RWPE2 (cell line): Measurements from ENCODE around the gene LIPC.

Source experiments
- ATAC-seq: fragments of 200-7000 bp; cut with Tn5 transposase; 3 replicates; pipeline ENCODE4 v1.9.1; 2021; ENCODE audit warnings: low read depth
- DNase-seq: peaks from one replicate; pipeline ENCODE4 v3.0.0-alpha.2; 2020; ENCODE audit warnings: low spot score
- H3K27ac ChIP-seq: fragments of 450-650 bp; 2 replicates; pipeline ENCODE4 v1.5.1; 2017; ENCODE audit warnings: mild to moderate bottlenecking; ENCODE audit not compliant: poor library complexity, severe bottlenecking
- H3K27me3 ChIP-seq: fragments of 250-450 bp; sonication (Bioruptor Pico); 2 replicates; pipeline ENCODE4 v1.5.1; 2021; ENCODE audit warnings: mild to moderate bottlenecking, moderate library complexity; ENCODE audit not compliant: insufficient read depth, poor library complexity, severe bottlenecking
- H3K36me3 ChIP-seq: fragments of 250-450 bp; sonication (Bioruptor Pico); 2 replicates; pipeline ENCODE4 v1.5.1; 2020; ENCODE audit warnings: low read depth, mild to moderate bottlenecking, moderate library complexity
- H3K4me1 ChIP-seq: fragments of 250-450 bp; sonication (Bioruptor Pico); 2 replicates; pipeline ENCODE4 v1.5.1; 2021; ENCODE audit warnings: mild to moderate bottlenecking, moderate library complexity; ENCODE audit not compliant: insufficient read depth, poor library complexity, severe bottlenecking
- H3K4me3 ChIP-seq: fragments of 250-450 bp; sonication (Bioruptor Pico); 2 replicates; pipeline ENCODE4 v1.5.1; 2021; ENCODE audit warnings: mild to moderate bottlenecking, moderate library complexity; ENCODE audit not compliant: severe bottlenecking
- H3K9me3 ChIP-seq: fragments of 250-450 bp; sonication (Bioruptor Pico); 2 replicates; pipeline ENCODE4 v1.5.1; 2021; ENCODE audit warnings: mild to moderate bottlenecking, moderate library complexity; ENCODE audit not compliant: severe bottlenecking
- CTCF ChIP-seq: fragments of 450-650 bp; IDR thresholded peaks from one replicate; pipeline ENCODE4 v1.5.1; 2017; ENCODE audit warnings: mild to moderate bottlenecking, moderate library complexity; ENCODE audit not compliant: poor library complexity, severe bottlenecking

Gene LIPC

GRCh38 chr15:58611731-58612676 is 180.2 kb downstream of the LIPC start:
- no peak overlapping the region for H3K4me3 ChIP-seq
- no peaks in the 10 kb centered on the region for H3K27me3 ChIP-seq
- DNase-seq (no peak), ATAC-seq (peak; percentile 21; the same call in 2 of the 3 replicates)
- H3K9me3 ChIP-seq, result peaks cover 7% of the 10 kb centered on the region
- H3K4me1 ChIP-seq, result no peaks in the 10 kb centered on the region
- H3K27ac ChIP-seq, result no peak overlapping the region
- peaks cover 64% of the 10 kb centered on the region for H3K36me3 ChIP-seq
- TF ChIP-seq CTCF, result no peak

DNA sequence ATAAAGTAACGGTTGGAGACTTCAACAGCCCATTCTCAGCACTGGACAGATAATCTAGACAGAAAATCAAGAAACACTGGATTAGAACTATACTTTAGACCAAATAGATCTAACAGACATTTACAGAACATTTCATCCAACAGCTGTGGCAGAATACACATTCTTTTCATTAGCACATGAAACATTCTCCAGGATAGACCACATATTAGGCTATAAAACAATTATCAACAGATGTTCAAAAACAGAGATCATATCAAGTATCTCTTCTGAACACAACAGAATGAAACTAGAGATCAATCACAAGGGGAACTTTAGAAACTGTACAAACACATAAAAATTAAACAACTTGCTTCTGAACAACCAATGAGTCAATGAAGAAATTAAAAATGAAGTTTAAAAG is 184.4 kb downstream of the LIPC start:
- no peak overlapping the region for H3K27ac ChIP-seq
- no peak for DNase-seq
- H3K9me3 ChIP-seq, result peaks cover 7% of the 10 kb centered on the region
- H3K36me3 ChIP-seq, result peaks cover 45% of the 10 kb centered on the region
- no peak overlapping the region for H3K4me3 ChIP-seq
- H3K4me1 ChIP-seq, result no peaks in the 10 kb centered on the region
- ATAC-seq, result no peak
- H3K27me3 ChIP-seq, result no peaks in the 10 kb centered on the region
- TF ChIP-seq CTCF, result no peak
